ENCODE measurements around the gene GLCE. TPM values are rescaled to one million over a fixed set of nuclear protein-coding genes. Genes with fewer than 3 reads are reported as not detected.

GLCE gene
- total RNA-seq, 2 donors from 2014 or later: 6.6 to 9.3 TPM

- no peak overlapping the region for H3K4me3 ChIP-seq
- H3K27ac ChIP-seq: no peak overlapping the region
- no peaks in the 10 kb centered on the region for H3K4me1 ChIP-seq
- H3K36me3 ChIP-seq (replicated peaks in 1 of 2; ENCODE audit: insufficient read depth in 1 of 2, low read depth in 2 of 2): no peaks in the 10 kb centered on the region
- DNase-seq: no peak
- no peaks in the 10 kb centered on the region for H3K27me3 ChIP-seq
- TF ChIP-seq POLR2A (IDR thresholded peaks at IDR 0.05) (no peak), CTCF (IDR thresholded peaks at IDR 0.05) (no peak)
- no peak for ATAC-seq
- H3K9me3 ChIP-seq: no peaks in the 10 kb centered on the region
- intact Hi-C loops (cut with DNase I): no loop called here
- WGBS, 2 donors: 73 to 75% methylated on average over 4 of the region's 4 CpGs
Observed at GRCh38 chr15:69232144-69232543, 71.7 kb downstream of the GLCE start.

- H3K27ac ChIP-seq: no peak overlapping the region
- ATAC-seq: no peak
- H3K4me1 ChIP-seq: no peaks in the 10 kb centered on the region
- 69 to 72% methylated on average over 1 of the region's 1 CpG for WGBS, 2 donors
- H3K4me3 ChIP-seq: no peak overlapping the region
- DNase-seq: no peak
- no peak for TF ChIP-seq POLR2A (IDR thresholded peaks at IDR 0.05)
- no peak for TF ChIP-seq CTCF (IDR thresholded peaks at IDR 0.05)
- no peaks in the 10 kb centered on the region for H3K36me3 ChIP-seq (replicated peaks in 1 of 2; ENCODE audit: insufficient read depth in 1 of 2, low read depth in 2 of 2)
- intact Hi-C loops (cut with DNase I): no loop called here
- no peaks in the 10 kb centered on the region for H3K9me3 ChIP-seq
- no peaks in the 10 kb centered on the region for H3K27me3 ChIP-seq
Observed at GRCh38 chr15:69232765-69233164, 72.3 kb downstream of the GLCE start.

- Histone ChIP-seq H3K9me3 (no peaks in the 10 kb centered on the region), H3K36me3 (replicated peaks in 1 of 2; ENCODE audit: insufficient read depth in 1 of 2, low read depth in 2 of 2) (no peaks in the 10 kb centered on the region), H3K27me3 (no peaks in the 10 kb centered on the region), H3K4me3 (no peak overlapping the region), H3K27ac (no peak overlapping the region), H3K4me1 (no peaks in the 10 kb centered on the region)
- DNase-seq: no peak
- no peak for ATAC-seq
- TF ChIP-seq POLR2A (IDR thresholded peaks at IDR 0.05): no peak
- no peak for TF ChIP-seq CTCF (IDR thresholded peaks at IDR 0.05)
- intact Hi-C loops (cut with DNase I): no loop called here
Observed at GRCh38 chr15:69234676-69235075, 74.2 kb downstream of the GLCE start.

GRCh38 chr15:69236505-69236904 lies 76.1 kb downstream of the GLCE start:
- intact Hi-C loops (cut with DNase I): no loop called here
- Histone ChIP-seq H3K27me3 (no peaks in the 10 kb centered on the region), H3K4me3 (no peak overlapping the region), H3K36me3 (replicated peaks in 1 of 2; ENCODE audit: insufficient read depth in 1 of 2, low read depth in 2 of 2) (no peaks in the 10 kb centered on the region), H3K4me1 (no peaks in the 10 kb centered on the region), H3K9me3 (no peaks in the 10 kb centered on the region), H3K27ac (no peak overlapping the region)
- ATAC-seq (no peak), DNase-seq (no peak)
- TF ChIP-seq POLR2A (IDR thresholded peaks at IDR 0.05) (no peak), CTCF (IDR thresholded peaks at IDR 0.05) (no peak)
- WGBS, 2 donors: 79 to 83% methylated on average over 4 of the region's 4 CpGs

- no peak for ATAC-seq
- DNase-seq: no peak
- Histone ChIP-seq H3K4me3 (no peak overlapping the region), H3K9me3 (no peaks in the 10 kb centered on the region), H3K27me3 (no peaks in the 10 kb centered on the region), H3K27ac (no peak overlapping the region), H3K4me1 (no peaks in the 10 kb centered on the region), H3K36me3 (replicated peaks in 1 of 2; ENCODE audit: insufficient read depth in 1 of 2, low read depth in 2 of 2) (no peaks in the 10 kb centered on the region)
- TF ChIP-seq CTCF (IDR thresholded peaks at IDR 0.05): no peak
- TF ChIP-seq POLR2A (IDR thresholded peaks at IDR 0.05): no peak
- intact Hi-C loops (cut with DNase I): no loop called here
- WGBS, 2 donors: 96 to 97% methylated on average over 1 of the region's 1 CpG
Observed at GRCh38 chr15:69237718-69238117, 77.3 kb downstream of the GLCE start.
